WTC11 (cell line): Measurements from ENCODE around the gene PARS2. TPM values are rescaled to one million over a fixed set of nuclear protein-coding genes. Genes with fewer than 3 reads are reported as not detected.

ENCODE experiments used
- ATAC-seq: fragments of 200-7000 bp; cut with Tn5 transposase; 2 replicates; pipeline ENCODE4 v1.10.0; 2021; ENCODE audit warnings: mild to moderate bottlenecking, moderate library complexity
- CTCF ChIA-PET: fragments of 300-600 bp; sonication (Branson Sonifier 250); formaldehyde crosslinking; loops from one replicate; lab custom pipeline; 2021; ENCODE audit warnings: antibody characterized with exemption; lab: Charles Lee
- POLR2A ChIA-PET: fragments of 350-600 bp; sonication (Branson Sonifier 250); formaldehyde crosslinking; loops from one replicate; lab custom pipeline; 2021; ENCODE audit warnings: antibody characterized with exemption; lab: Charles Lee
- DNase-seq: peaks from one replicate; pipeline ENCODE4 v3.0.0; 2021; ENCODE audit warnings: low spot score
- H3K27ac Mint-ChIP-seq: 2 replicates; pipeline ENCODE4 v1.8.0; 2021; ENCODE audit warnings: mixed read lengths
- H3K27me3 Mint-ChIP-seq: 2 replicates; pipeline ENCODE4 v1.8.0; 2021; ENCODE audit warnings: low read depth, mild to moderate bottlenecking, moderate library complexity, mixed read lengths
- H3K36me3 Mint-ChIP-seq: 2 replicates; pipeline ENCODE4 v1.8.0; 2021; ENCODE audit warnings: mixed read lengths
- H3K4me1 Mint-ChIP-seq: 2 replicates; pipeline ENCODE4 v1.8.0; 2022; ENCODE audit warnings: mixed read lengths
- H3K4me3 Mint-ChIP-seq: 2 replicates; pipeline ENCODE4 v1.8.0; 2021; ENCODE audit warnings: mild to moderate bottlenecking, moderate library complexity, mixed read lengths
- H3K9me3 Mint-ChIP-seq: 2 replicates; pipeline ENCODE4 v1.8.0; 2021; ENCODE audit warnings: mixed read lengths
- AFF4 ChIP-seq: sonication (generic); formaldehyde crosslinking; IDR thresholded peaks from 2 replicates; pipeline ENCODE4 v1.8.1; 2023; ENCODE audit warnings: mild to moderate bottlenecking, missing genetic modification reagents, borderline replicate concordance
- AR ChIP-seq: fragments of 250-450 bp; sonication (Bioruptor Pico); IDR thresholded peaks from 2 replicates; pipeline ENCODE4 v1.9.0; 2021; ENCODE audit warnings: mild to moderate bottlenecking
- ATF2 ChIP-seq: sonication (generic); formaldehyde crosslinking; IDR thresholded peaks from 2 replicates; pipeline ENCODE4 v1.8.1; 2022; ENCODE audit warnings: low read depth, missing genetic modification reagents, borderline replicate concordance
- CBFB ChIP-seq: sonication (generic); formaldehyde crosslinking; IDR thresholded peaks from 2 replicates; pipeline ENCODE4 v1.8.1; 2022; ENCODE audit warnings: mild to moderate bottlenecking, low read depth, missing genetic modification reagents
- CTCF ChIP-seq: fragments of 200-600 bp; IDR thresholded peaks from 2 replicates; pipeline ENCODE4 v1.8.0; 2022; ENCODE audit warnings: antibody characterized with exemption
- FOXP4 ChIP-seq: sonication (generic); formaldehyde crosslinking; IDR thresholded peaks from 2 replicates; pipeline ENCODE4 v1.8.0; 2022; ENCODE audit warnings: mild to moderate bottlenecking, missing genetic modification reagents
- IRF2 ChIP-seq: sonication (generic); formaldehyde crosslinking; IDR thresholded peaks from 2 replicates; pipeline ENCODE4 v1.8.0; 2022; ENCODE audit warnings: low read depth, missing genetic modification reagents, borderline replicate concordance
- NFYB ChIP-seq: sonication (generic); formaldehyde crosslinking; conservative IDR thresholded peaks from 2 replicates; pipeline ENCODE4 v1.8.0; 2022; ENCODE audit warnings: low read depth, missing genetic modification reagents
- NR1H2 ChIP-seq: sonication (generic); formaldehyde crosslinking; IDR thresholded peaks from 2 replicates; pipeline ENCODE4 v1.9.0; 2021; ENCODE audit warnings: mild to moderate bottlenecking, moderate library complexity, missing genetic modification reagents
- RORB ChIP-seq: fragments of 250-450 bp; sonication (Bioruptor Pico); IDR thresholded peaks from 2 replicates; pipeline ENCODE4 v1.9.0; 2021; ENCODE audit warnings: mild to moderate bottlenecking
- SMAD4 ChIP-seq: sonication (generic); formaldehyde crosslinking; IDR thresholded peaks from 2 replicates; pipeline ENCODE4 v1.8.0; 2022; ENCODE audit warnings: mild to moderate bottlenecking, missing genetic modification reagents
- SP1 ChIP-seq: sonication (generic); formaldehyde crosslinking; conservative IDR thresholded peaks from 2 replicates; pipeline ENCODE4 v1.8.1; 2022; ENCODE audit warnings: missing genetic modification reagents
- TCF7 ChIP-seq: sonication (generic); formaldehyde crosslinking; IDR thresholded peaks from 2 replicates; pipeline ENCODE4 v1.8.0; 2022; ENCODE audit warnings: mild to moderate bottlenecking, low read depth, missing genetic modification reagents, moderate library complexity
- TP53 ChIP-seq: sonication (generic); formaldehyde crosslinking; IDR thresholded peaks from 2 replicates; pipeline ENCODE4 v1.8.1; 2023; ENCODE audit warnings: mild to moderate bottlenecking, missing genetic modification reagents
- ZNF317 ChIP-seq: sonication (generic); formaldehyde crosslinking; IDR thresholded peaks from 2 replicates; pipeline ENCODE4 v1.8.1; 2023; ENCODE audit warnings: low read depth, mild to moderate bottlenecking, moderate library complexity, missing genetic modification reagents, borderline replicate concordance
- ZNF423 ChIP-seq: fragments of 250-450 bp; sonication (Bioruptor Pico); IDR thresholded peaks from 2 replicates; pipeline ENCODE4 v2.1.2; 2022; ENCODE audit warnings: mild to moderate bottlenecking, moderate library complexity
- total RNA-seq: library from RNA; stranded (reverse); gene quantifications from 3 replicates; pipeline ENCODE4 v1.2.3, GENCODE V29; 2021

The PARS2 gene
- total RNA-seq, 1 experiment from 2014 or later: 11.5 TPM

GRCh38 chr1:54811066-54811465 is 46.7 kb upstream of the PARS2 start:
- H3K27ac Mint-ChIP-seq: no peak overlapping the region
- no peak for TF ChIP-seq ATF2
- TF ChIP-seq FOXP4 (CRISPR knock-in tag): no peak
- H3K27me3 Mint-ChIP-seq: peaks cover 7% of the 10 kb centered on the region; the same call in 1 of the 2 replicates
- no peaks in the 10 kb centered on the region for H3K36me3 Mint-ChIP-seq
- DNase-seq: no peak
- no peak overlapping the region for H3K4me3 Mint-ChIP-seq
- CTCF ChIA-PET: interaction anchor here (1.3 kb wide), 1 partner anchor 10 kb away, joined by 4 read pairs; the partner anchor contains the start of gene TTC22
- POLR2A ChIA-PET: no interaction called here
- ATAC-seq: no peak
- H3K9me3 Mint-ChIP-seq: no peaks in the 10 kb centered on the region
- peaks cover 27% of the 10 kb centered on the region for H3K4me1 Mint-ChIP-seq

- H3K4me1 Mint-ChIP-seq: peaks cover 25% of the 10 kb centered on the region
- no peaks in the 10 kb centered on the region for H3K36me3 Mint-ChIP-seq
- ChIA-PET CTCF (interaction anchor here (1.9 kb wide), 1 partner anchor 9 kb away, joined by 6 read pairs; the partner anchor contains the start of gene TTC22), POLR2A (no interaction called here)
- DNase-seq: peak; percentile 84
- H3K4me3 Mint-ChIP-seq: no peak overlapping the region
- TF ChIP-seq TCF7: no peak
- no peak for TF ChIP-seq ATF2
- TF ChIP-seq ZNF317 (CRISPR knock-in tag): no peak
- no peak; the same call in 1 of the 2 replicates for TF ChIP-seq SP1 (CRISPR knock-in tag)
- no peak for TF ChIP-seq TP53 (CRISPR knock-in tag)
- TF ChIP-seq CTCF: peak; percentile 68
- TF ChIP-seq NFYB (CRISPR knock-in tag): no peak
- TF ChIP-seq NR1H2 (CRISPR knock-in tag): no peak
- no peaks in the 10 kb centered on the region for H3K9me3 Mint-ChIP-seq
- peak; percentile 90 for ATAC-seq
- peaks cover 7% of the 10 kb centered on the region; the same call in 1 of the 2 replicates for H3K27me3 Mint-ChIP-seq
- no peak overlapping the region for H3K27ac Mint-ChIP-seq
Measured at GRCh38 chr1:54810153-54810942, 46.0 kb upstream of the PARS2 start.

GRCh38 chr1:54809496-54810074 is 45.3 kb upstream of the PARS2 start:
- no peaks in the 10 kb centered on the region for H3K9me3 Mint-ChIP-seq
- no peak overlapping the region for H3K4me3 Mint-ChIP-seq
- H3K27me3 Mint-ChIP-seq: peaks cover 5% of the 10 kb centered on the region
- ATAC-seq: no peak
- CTCF ChIA-PET: interaction anchor here (1.1 to 1.9 kb wide), 2 partner anchors 9 to 212 kb away, joined by 3 to 6 read pairs; partner anchors contain the start of gene TTC22
- no peak for DNase-seq
- POLR2A ChIA-PET: no interaction called here
- H3K4me1 Mint-ChIP-seq: peaks cover 21% of the 10 kb centered on the region
- H3K36me3 Mint-ChIP-seq: no peaks in the 10 kb centered on the region
- no peak overlapping the region for H3K27ac Mint-ChIP-seq
- TF ChIP-seq SMAD4 (CRISPR knock-in tag) (no peak), AFF4 (CRISPR knock-in tag) (no peak), RORB (CRISPR knock-in tag) (no peak), ZNF423 (no peak), CBFB (CRISPR knock-in tag) (no peak), IRF2 (CRISPR knock-in tag) (no peak), NFYB (CRISPR knock-in tag) (no peak), TCF7 (no peak), AR (CRISPR knock-in tag) (no peak)
